Colonic mucosa (tissue), 4 donors: ENCODE results near the gene NDUFS2. TPM values are rescaled to one million over a fixed set of nuclear protein-coding genes. Genes with fewer than 3 reads are reported as not detected.

ENCODE experiments used
- DNase-seq: peaks from one replicate; pipeline ENCODE4 v3.0.0-alpha.2; 2020
- H3K27ac ChIP-seq: fragments of 200-600 bp; one replicate; pipeline ENCODE4 v1.8.0; 2021
- H3K27me3 ChIP-seq: fragments of 200-600 bp; one replicate; pipeline ENCODE4 v1.8.0; 2021
- H3K36me3 ChIP-seq: fragments of 200-600 bp; one replicate; pipeline ENCODE4 v1.8.0; 2021
- H3K4me1 ChIP-seq: fragments of 200-600 bp; one replicate; pipeline ENCODE4 v1.8.0; 2021; ENCODE audit warnings: mild to moderate bottlenecking
- H3K4me3 ChIP-seq: fragments of 200-600 bp; one replicate; pipeline ENCODE4 v1.8.0; 2021
- H3K9ac ChIP-seq, 2 donors: one replicate each; pipeline ENCODE4 v1.7.0; 2013; ENCODE audit warnings: control low read depth in 2 of 2, low read depth in 2 of 2, low read length in 2 of 2
- H3K9me3 ChIP-seq: fragments of 200-600 bp; one replicate; pipeline ENCODE4 v1.8.0; 2021
- CTCF ChIP-seq: fragments of 200-600 bp; IDR thresholded peaks from one replicate; pipeline ENCODE4 v1.8.0; 2022; ENCODE audit warnings: antibody characterized with exemption, mild to moderate bottlenecking
- intact Hi-C: fragments of 100-400 bp; cut with DNase I; formaldehyde crosslinking; loops from one replicate; pipeline ENCODE4 v1.14.1; 2022
- total RNA-seq, 2 donors: library from RNA; stranded (reverse); fragmentation: NEBNext Ultra II Directional in 1 of 2; extraction: Animal tissue kit (Norgen Biotek cat#: 25700) in 1 of 2; gene quantifications; one replicate each; pipeline ENCODE4 v1.2.1, GENCODE V29; 2021
- donor health status: healthy.
- donor health status: DM: no; HTN: no; CAD: no.
- donor health status: DM: no; HTN: no; CAD: no.

Gene NDUFS2
- total RNA-seq, 2 donors from 2014 or later = 167 to 169 TPM

- TF ChIP-seq CTCF = no peak
- Histone ChIP-seq H3K4me3 (no peak overlapping the region), H3K9me3 (no peaks in the 10 kb centered on the region), H3K9ac (peak overlapping the region in 1 of 2 donors; percentile 3), H3K36me3 (no peaks in the 10 kb centered on the region), H3K27me3 (no peaks in the 10 kb centered on the region), H3K4me1 (no peaks in the 10 kb centered on the region), H3K27ac (no peak overlapping the region)
- intact Hi-C loops = loop anchor here (10.0 kb wide), 2 partner anchors 109 to 189 kb away; partner anchors contain the start of gene MPZ
- no peak for DNase-seq
Measured at GRCh38 chr1:161196111-161196510, 6.1 kb upstream of the NDUFS2 start.

GRCh38 chr1:161196521-161197451 lies 5.4 kb upstream of the NDUFS2 start:
- peak overlapping the region; percentile 24 for H3K4me3 ChIP-seq
- H3K27me3 ChIP-seq = no peaks in the 10 kb centered on the region
- intact Hi-C loops = loop anchor here (10.0 kb wide), 2 partner anchors 108 to 188 kb away; partner anchors contain the start of gene MPZ
- no peak for TF ChIP-seq CTCF
- no peaks in the 10 kb centered on the region for H3K4me1 ChIP-seq
- peak overlapping the region; percentile 37 to 59 for H3K9ac ChIP-seq
- no peak for DNase-seq
- H3K36me3 ChIP-seq = no peaks in the 10 kb centered on the region
- no peaks in the 10 kb centered on the region for H3K9me3 ChIP-seq
- H3K27ac ChIP-seq = peak overlapping the region; percentile 23

DNA sequence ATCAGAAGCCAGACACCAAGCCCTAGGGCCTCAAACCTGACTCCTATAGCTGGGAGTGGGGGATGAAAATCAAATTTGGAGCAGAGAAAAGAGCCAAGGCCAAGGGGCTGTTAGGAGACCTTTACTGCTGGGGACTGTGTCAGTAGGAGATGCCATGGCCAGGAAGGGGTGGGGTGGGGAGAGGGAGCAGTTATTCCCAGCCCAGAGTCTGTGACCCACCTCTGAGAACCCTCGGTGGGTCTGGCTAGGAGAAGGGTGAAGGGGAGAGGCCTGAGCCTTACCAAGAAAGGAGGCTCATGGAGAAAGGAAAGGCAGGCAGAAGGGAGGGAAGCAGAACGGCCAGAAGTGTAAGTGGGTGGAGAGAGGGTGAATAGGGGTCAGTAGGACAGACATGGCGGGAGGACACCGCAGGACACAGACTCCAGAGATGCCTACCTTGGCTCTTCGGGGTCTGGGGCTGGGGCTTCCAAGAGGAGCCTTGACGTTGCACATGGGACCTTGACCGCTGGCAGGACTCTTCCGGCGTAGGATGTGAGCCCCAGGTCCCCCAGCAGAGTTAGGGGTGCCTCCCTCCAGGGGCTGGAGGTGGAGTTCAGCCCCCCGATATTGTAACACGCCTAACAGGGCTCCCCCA lies 4.5 kb upstream of the NDUFS2 start:
- no peaks in the 10 kb centered on the region for H3K27me3 ChIP-seq
- no peak for TF ChIP-seq CTCF
- no peaks in the 10 kb centered on the region for H3K4me1 ChIP-seq
- peak overlapping the region; percentile 23 for H3K27ac ChIP-seq
- no peak for DNase-seq
- intact Hi-C loops = loop anchor here (10.0 kb wide), 2 partner anchors 107 to 187 kb away; partner anchors contain the start of gene MPZ
- H3K9ac ChIP-seq = peak overlapping the region; percentile 40 to 59
- peak overlapping the region; percentile 24 for H3K4me3 ChIP-seq
- no peaks in the 10 kb centered on the region for H3K36me3 ChIP-seq
- no peaks in the 10 kb centered on the region for H3K9me3 ChIP-seq

DNA sequence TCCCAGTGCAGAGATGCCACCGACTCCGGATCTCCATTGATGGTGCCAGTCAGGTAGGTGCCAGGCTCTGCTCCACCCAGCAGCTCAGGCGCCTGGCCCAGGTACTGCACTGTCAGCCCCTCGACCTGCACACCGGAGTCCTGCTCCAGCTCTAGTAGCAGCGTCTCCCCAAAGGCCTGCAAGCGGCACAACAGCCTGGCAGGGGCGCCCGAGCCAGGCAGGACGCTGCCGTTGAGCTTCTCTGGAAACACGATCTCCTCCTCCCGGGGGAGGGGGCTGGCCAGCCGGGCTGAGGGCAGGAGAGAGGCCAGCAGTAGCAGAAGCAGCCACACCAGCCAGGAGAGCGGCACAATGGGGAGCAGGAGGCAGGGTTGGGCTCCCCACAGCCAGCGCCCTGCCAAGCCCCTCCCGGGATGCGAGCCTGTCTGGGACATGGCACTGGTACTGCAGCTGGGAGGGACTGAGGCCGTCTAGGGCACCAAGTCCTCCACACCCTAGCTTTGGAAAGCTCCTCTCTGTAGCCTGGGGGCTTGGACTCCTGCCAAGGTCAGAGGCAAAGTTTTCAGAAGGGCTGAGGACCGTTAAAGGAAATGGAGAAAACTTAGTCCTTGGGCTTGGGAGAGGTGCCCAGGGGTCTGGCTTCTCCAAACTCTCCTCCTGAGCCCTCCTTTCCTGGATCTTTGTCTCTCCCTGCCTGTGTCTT lies 3.8 kb upstream of the NDUFS2 start:
- Histone ChIP-seq H3K27me3 (no peaks in the 10 kb centered on the region), H3K36me3 (no peaks in the 10 kb centered on the region), H3K4me3 (peak overlapping the region; percentile 24), H3K4me1 (no peaks in the 10 kb centered on the region), H3K9me3 (no peaks in the 10 kb centered on the region), H3K9ac (peak overlapping the region; percentile 40 to 47), H3K27ac (peak overlapping the region; percentile 23)
- TF ChIP-seq CTCF = no peak
- no peak for DNase-seq
- intact Hi-C loops = loop anchor here (10.0 kb wide), 2 partner anchors 106 to 186 kb away; partner anchors contain the start of gene MPZ

DNA sequence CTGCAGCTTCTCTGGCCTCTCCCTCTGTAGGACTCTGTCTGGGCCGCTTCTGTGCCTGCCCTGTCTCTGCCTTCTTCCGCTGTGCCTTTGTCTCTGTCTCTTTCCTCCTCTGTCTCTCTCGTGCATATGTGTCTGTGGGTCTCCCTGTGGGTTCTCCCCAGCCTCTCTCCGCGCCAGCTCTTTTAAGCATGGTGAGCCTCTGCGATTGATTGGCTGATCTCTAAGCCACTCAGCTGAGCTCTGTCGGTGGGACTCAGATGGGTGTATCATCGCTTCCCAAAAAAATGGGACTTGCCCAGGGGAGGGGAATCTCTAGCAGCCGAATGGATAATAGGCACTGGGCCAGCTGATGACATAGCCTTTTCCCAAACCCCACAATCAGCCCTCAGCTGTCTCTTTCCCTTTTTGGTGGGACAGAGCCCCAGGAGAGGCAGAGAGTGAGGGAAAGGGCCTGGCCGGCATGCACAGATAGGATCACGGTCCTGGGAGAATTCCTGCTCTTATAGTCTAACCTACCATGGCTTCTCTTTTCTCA lies 3.2 kb upstream of the NDUFS2 start, which contains the start of gene ADAMTS4:
ADAMTS4 (minus strand) TSS at position 158 of the 535 bp plus-strand sequence. CDS start 427 bp downstream, outside the sequence.
- H3K36me3 ChIP-seq = no peaks in the 10 kb centered on the region
- H3K27me3 ChIP-seq = no peaks in the 10 kb centered on the region
- no peaks in the 10 kb centered on the region for H3K4me1 ChIP-seq
- no peaks in the 10 kb centered on the region for H3K9me3 ChIP-seq
- no peak for TF ChIP-seq CTCF
- DNase-seq = peak; percentile 52
- peak within 1 kb of the TSS; percentile 40 to 47 for H3K9ac ChIP-seq
- peak within 1 kb of the TSS; percentile 24 for H3K4me3 ChIP-seq
- intact Hi-C loops = loop anchor here (10.0 kb wide), 2 partner anchors 106 to 186 kb away; partner anchors contain the start of gene MPZ
- peak within 1 kb of the TSS; percentile 23 for H3K27ac ChIP-seq
